ENCODE data around the gene MAP3K15.

GRCh38 chrX:19552793-19553192 lies 37.5 kb upstream of the MAP3K15 start:
- TF ChIP-seq CTCF (IDR thresholded peaks at IDR 0.05; ENCODE audit: insufficient read depth, low read length) (no peak), GABPA (IDR thresholded peaks at IDR 0.05; ENCODE audit: low read depth) (no peak)
